Measurements from ENCODE around the gene LSR.

Gene LSR

DNA sequence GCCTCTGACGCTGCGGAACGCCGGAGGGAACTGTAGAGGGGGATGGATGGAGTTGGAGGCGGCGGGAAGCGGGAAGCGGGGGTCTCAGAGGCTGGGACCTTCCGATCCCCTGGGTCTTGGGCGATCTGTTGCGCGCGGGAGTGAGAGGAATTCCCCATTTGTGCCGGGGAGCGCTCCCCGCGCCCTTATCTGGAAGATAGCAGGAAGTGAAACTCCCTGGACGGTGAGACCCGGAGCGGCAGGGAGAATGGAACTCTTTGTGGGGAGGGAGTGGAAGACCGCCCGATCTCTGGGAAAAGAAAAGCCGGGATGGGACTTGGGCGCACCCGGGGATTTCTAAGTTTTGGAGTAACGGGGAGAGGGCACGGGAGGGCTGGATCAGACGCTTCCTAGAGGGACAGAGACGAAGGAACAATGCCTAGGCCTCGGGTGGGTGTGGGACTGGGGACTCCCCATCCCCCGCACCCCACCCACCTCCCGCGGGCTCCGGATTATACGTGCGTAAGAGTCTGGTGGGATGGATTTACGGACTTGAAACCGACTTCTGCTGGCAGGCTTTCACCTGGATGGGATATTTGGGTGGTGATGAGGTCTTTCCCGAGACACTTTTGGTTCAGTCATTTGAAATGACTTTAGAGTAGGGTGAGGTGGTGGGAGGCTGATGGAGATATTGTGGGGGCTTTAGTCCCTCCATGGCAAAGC is 495 bp downstream of the LSR start:
- no peak for FAIRE-seq

- FAIRE-seq, result no peak
These were observed 1.3 kb downstream of the LSR start for GRCh38 chr19:35249848-35250711.

GRCh38 chr19:35251456-35251855 is 2.7 kb downstream of the LSR start:
- FAIRE-seq, result no peak

DNA sequence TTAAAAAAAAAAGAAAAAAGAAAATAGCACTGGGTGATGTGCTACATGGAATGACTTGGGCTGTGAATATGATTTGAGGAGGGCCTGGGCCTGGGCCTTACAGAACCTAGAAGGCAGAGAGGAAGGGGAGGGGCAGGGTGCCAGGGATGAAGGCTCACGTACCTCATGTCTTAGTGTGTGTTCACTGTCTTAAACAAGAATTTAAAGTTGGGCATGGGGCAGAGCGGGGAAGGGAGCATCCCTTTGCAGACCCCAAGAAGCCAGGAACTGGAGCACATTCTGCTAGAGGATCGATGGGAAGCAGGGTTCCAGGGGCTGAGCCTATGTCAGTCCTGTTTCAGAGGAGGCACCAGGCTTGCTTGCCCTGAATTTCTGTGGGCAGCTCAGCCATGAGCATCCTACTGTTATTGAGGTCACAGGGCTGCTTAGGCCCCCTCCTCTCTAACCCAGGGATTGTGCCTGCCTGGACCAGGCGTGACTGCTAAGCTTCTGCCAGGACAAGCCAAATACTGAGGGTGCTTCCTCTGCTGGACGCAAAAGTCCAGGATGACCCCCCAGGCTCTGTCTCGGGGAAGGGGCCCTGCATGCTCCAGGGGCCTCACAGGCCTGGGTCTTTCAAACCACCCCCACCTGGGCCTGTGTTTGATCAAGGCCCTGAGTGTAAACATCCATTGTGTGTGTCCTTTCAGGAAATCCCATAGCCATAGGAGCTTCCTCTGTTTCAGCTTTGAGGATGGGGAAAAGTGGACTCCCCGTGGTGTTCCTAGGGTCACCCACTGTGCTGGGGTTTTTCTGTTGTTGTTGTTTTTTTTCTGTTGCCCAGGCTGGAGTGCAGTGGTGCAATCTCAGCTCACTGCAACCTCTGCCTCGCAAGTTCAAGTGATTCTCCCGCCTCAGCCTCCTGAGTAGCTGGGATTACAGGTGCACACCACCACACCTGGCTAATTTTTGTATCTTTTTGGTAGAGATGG is 4.8 kb downstream of the LSR start:
- FAIRE-seq, result no peak

- FAIRE-seq, result no peak
These were observed 5.8 kb downstream of the LSR start for GRCh38 chr19:35254341-35255297.

- no peak for FAIRE-seq
These were observed 7.8 kb downstream of the LSR start for GRCh38 chr19:35256566-35256965.

DNA sequence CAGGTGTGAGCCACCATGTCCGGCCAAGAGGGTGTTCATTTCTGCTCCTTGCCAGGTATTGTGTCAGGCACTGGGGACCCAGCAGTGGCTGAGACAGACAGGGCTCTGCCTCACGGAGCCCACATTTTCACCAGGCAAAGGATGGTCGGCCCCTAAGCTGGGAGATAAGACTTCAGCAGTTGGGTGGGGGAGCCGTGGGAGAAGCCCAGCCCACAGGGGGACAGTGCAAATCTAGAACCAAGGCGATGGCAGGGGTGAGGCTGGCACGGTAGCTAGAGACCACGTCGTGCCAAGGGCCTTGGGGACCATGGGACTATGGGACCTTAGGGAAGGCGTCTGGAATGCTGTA is 8.3 kb downstream of the LSR start:
- no peak for FAIRE-seq

DNA sequence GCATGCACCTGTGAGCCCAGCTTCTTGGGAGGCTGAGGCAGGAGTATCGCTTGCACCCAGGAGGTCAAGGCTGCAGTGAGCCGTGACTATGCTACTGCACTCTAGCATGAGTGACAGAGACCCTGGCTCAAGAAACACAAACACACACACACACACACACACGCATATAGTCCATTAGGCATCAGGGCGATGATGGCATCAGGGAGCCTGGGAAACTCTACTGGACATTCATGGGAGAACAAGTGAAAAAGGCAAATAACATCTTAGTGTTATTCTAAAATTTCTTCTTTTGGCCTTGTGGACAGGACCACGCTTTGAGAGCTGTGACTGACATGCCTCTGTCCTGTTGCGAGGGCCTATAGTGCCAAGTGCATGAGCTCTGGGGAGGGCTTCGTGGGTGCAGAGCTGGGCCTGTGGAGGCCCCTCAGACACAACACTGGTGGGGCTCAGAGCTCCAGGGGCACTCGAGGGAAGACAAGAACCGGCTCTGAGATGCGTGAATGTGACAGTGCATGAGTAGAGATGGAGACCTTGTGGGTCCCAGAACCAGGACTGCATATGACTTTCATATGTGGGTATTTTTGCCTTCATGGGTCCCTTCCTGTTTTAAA is 12.0 kb downstream of the LSR start:
- FAIRE-seq, result no peak

GRCh38 chr19:35261356-35262100 is 12.7 kb downstream of the LSR start:
- FAIRE-seq, result no peak

DNA sequence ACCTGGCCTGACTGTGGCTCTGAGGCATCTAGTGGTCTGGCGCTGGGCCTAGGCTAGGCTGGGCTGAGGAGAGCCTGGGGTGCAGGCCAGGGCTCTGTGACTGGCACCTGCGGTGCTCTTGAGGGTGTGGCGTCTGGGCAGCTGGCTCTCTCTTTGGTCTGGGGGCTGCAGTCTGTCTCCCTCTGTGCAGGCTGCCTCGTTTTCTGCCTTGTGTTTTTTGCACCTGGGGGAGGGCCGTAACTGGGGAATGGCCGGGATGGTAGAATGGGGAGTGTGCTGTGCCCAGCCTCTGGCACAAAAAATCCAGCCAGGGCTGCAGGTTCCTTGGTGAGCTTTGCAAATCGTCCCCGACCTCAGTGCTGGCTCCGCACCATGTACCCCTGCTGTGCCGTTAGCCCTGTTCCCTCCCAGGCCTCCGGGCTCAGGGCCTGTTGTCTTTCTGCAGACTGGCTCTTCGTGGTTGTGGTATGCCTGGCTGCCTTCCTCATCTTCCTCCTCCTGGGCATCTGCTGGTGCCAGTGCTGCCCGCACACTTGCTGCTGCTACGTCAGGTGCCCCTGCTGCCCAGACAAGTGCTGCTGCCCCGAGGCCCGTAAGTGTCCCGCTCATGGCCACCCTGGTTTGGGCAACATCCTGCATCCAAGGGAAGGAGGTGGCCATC is 13.4 kb downstream of the LSR start:
- no peak for FAIRE-seq

DNA sequence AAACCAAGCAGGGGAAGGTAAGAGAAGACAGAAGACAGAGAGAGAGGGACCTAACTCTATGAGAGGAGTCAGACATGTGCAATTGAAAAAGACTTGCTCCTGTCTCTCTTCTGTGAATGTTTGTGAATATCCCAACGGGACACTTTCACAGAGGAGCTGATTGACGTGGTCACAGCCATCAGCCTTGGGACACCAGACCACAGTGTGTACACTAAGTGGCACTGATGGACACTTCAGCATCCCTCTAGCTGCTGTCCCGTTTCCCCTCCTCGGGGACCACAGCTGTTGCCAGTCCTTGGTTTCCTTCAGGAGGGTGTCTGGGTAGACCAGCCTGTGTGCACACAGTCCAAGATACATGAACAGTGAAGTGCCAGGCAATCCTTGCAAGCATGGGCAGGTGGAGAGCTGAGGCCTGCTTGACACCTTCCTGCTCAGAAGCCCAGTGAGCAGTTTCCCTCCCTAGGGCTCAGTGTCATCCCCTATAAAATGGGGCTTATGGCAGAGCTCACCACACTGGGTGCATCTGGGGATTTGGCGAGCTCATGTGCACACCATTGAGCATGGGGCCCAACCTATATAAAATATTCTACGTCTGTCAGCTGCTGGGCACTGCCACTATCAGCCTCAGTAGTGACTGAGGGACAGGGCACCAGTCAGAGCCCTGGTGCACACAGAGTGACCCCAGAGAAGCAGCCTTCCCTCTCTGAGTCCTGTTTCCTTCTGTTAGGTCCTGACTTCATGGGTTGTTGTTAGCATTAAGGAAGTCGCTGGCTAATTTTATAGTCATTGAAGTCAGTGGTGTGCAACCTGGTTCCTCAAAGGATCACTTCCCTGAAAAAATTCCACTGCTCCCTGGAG is 15.7 kb downstream of the LSR start:
- no peak for FAIRE-seq

DNA sequence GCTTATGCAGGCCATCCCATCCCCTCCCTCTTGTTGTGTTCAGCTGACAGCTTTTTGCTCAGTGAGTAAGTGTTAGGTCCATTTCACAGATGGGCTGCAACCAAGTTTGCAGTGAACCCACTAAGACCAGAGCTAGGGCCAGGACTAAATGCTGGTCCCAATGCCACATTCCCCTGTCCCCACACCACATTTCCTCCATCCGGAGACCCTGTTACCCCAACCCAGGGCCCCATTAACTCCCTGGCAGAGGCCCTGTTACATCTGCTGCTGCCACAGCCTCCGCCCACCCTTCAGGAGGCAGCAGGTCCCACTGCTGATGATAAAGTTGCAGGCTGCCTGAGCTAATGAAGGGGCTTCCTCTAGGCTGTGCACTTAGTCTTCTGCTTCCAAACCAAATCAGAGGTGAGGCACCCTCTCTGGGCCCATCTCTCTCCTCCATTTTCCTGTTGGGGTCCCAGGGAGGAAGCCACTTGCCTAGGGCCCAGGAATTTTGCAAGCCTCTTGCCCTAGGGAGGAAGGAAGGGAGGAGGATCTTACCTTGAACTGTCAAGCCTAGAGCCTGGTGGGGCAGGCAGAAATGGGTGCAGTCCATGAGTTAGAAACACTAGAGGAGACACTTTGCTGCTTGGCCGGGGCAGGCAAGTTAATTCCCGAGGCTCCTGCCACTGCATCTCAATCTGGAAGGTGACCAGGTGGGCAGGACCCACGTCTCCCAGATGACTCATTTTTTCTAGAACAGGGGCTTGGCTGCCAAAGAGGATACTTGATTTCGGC is 16.5 kb downstream of the LSR start:
- no peak for FAIRE-seq

DNA sequence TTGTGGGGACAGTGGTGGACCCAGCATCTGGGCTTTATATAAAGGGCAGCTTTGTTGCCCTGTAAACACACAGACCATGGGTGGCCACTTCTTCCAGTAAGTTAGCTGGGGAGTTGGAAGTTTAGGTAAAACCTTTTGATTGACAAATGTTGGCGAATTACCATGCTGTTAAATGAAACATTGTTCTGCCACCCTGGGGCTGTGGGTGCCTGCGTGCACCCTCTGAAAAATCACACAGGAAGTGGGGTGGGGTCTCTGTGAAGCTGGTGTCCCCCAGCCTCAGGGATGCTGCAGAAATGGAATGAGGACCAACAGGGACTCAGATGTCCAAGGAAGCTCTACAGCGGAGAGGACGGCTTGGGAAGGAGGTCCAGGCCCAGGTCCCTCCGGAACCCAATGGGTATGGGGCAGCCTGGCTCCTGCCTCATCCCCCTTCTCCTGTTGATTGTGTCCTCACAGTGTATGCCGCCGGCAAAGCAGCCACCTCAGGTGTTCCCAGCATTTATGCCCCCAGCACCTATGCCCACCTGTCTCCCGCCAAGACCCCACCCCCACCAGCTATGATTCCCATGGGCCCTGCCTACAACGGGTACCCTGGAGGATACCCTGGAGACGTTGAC is 17.2 kb downstream of the LSR start:
- no peak for FAIRE-seq

DNA sequence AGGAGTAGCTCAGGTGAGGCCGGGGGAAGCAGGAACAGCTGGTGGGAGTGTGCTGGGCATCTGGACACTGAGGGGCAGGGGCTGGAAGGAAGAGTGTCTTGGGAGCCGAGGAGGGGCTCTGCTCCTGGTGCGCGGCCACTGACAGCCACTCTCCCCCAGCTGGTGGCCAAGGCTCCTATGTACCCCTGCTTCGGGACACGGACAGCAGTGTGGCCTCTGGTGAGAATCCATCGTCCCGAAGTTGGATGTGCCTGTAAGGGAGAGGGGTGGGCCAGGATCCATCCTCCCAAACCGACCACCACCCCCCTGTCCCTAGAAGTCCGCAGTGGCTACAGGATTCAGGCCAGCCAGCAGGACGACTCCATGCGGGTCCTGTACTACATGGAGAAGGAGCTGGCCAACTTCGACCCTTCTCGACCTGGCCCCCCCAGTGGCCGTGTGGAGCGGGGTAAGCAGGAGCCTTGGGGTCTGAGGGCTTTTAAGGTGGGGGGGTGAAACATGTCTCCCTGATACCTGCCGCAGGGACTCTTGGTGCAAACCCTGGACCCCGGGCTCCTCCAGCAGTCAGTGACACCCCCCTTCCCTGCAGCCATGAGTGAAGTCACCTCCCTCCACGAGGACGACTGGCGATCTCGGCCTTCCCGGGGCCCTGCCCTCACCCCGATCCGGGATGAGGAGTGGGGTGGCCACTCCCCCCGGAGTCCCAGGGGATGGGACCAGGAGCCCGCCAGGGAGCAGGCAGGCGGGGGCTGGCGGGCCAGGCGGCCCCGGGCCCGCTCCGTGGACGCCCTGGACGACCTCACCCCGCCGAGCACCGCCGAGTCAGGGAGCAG is 17.9 kb downstream of the LSR start:
- no peak for FAIRE-seq

DNA sequence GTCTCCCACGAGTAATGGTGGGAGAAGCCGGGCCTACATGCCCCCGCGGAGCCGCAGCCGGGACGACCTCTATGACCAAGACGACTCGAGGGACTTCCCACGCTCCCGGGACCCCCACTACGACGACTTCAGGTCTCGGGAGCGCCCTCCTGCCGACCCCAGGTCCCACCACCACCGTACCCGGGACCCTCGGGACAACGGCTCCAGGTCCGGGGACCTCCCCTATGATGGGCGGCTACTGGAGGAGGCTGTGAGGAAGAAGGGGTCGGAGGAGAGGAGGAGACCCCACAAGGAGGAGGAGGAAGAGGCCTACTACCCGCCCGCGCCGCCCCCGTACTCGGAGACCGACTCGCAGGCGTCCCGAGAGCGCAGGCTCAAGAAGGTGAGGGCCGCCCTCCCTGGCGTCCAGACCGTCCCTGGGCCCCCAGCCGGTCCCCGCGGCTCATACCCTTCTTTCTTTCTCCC is 18.6 kb downstream of the LSR start:
- no peak for FAIRE-seq

- no peak for FAIRE-seq
These were observed 19.2 kb downstream of the LSR start for GRCh38 chr19:35267818-35268535.
